IPS-NIHi11 (cell line): ENCODE results near the gene MAGI2.

Experiments
- DNase-seq: peaks from one replicate; pipeline ENCODE4 v3.0.0; 2012; ENCODE audit warnings: mixed read lengths, low spot score

Gene MAGI2

GRCh38 chr7:77985974-77986339, 1467.5 kb downstream of the MAGI2 start:
- no peak for DNase-seq

- DNase-seq: no peak
Measured at GRCh38 chr7:77985232-77985973, 1468.1 kb downstream of the MAGI2 start.

- no peak for DNase-seq
Measured at GRCh38 chr7:77983973-77984372, 1469.5 kb downstream of the MAGI2 start.

- no peak for DNase-seq
Measured at GRCh38 chr7:77982926-77983550, 1470.4 kb downstream of the MAGI2 start.

GRCh38 chr7:77980087-77980713, 1473.3 kb downstream of the MAGI2 start:
- DNase-seq: no peak

- DNase-seq: no peak
Measured at GRCh38 chr7:77979219-77979618, 1474.2 kb downstream of the MAGI2 start.

- DNase-seq: no peak
Measured at GRCh38 chr7:77975672-77976480, 1477.6 kb downstream of the MAGI2 start.

- no peak for DNase-seq
Measured at GRCh38 chr7:77971726-77972125, 1481.7 kb downstream of the MAGI2 start.

GRCh38 chr7:77967429-77967828, 1486.0 kb downstream of the MAGI2 start:
- DNase-seq: no peak
